Stimulated activated CD8-positive, alpha-beta memory T cell treated with anti-CD3 and anti-CD28 coated beads, Interleukin-15, amount 100 ng/mL, for 1 hour (primary cell): ENCODE measurements around the gene HBS1L.
"Not testable (repeated sequence)": the region's sequence is repeated elsewhere in the genome, so short reads cannot be mapped to it uniquely, and the experiment has no call there.

Source experiments
- DNase-seq: peaks from one replicate; pipeline ENCODE4 v3.0.0-alpha.2; 2020; ENCODE audit warnings: low read depth

Gene HBS1L

DNA sequence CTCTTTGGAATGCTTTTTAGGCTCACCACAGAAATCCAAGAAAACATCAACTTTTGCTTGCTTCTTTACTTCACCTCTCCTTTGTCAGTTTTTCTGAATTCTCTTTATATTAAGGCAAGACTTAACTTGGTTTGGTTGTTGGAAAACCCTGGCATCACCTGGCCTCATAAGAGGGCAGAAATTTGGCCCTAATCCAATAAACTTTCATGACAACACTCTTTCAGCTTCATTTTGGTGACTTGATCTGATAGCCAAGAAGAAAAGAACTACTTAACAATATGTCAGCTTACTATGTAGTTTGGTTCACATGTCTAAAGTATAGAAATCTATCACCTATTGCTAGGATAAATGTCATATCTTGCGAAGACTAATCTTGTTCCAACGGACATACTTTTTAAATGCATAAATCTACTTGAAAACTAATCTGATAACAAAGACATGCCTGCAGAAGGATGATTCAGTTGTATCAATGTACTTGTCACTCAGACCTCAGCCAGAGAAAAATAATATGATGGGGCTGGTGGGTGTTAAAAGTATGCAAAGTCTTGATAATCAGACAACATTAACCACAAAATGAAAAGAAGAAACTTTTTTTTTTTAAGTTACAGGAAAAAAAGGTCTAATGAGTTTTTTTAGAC is 19.3 kb upstream of the HBS1L start:
- no peak for DNase-seq

DNA sequence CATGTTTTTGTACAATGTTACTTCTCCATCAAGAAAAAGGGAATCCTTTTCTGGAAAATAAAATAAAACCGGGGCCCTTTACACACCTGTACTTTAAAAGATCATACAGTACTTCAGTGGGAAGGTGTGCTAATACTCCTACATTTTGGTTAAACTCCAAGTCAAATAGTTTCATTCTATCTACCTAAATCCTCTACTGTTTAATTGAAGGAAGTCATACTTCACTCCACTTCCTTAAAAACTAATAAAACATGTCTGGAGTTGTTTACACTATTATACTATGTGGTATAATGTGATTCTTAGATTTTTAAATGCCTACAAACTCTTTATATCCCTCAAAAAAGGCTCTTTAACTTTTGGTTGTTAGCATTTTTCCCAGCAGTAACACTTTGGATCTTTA is 18.6 kb upstream of the HBS1L start:
- DNase-seq, result no peak

DNA sequence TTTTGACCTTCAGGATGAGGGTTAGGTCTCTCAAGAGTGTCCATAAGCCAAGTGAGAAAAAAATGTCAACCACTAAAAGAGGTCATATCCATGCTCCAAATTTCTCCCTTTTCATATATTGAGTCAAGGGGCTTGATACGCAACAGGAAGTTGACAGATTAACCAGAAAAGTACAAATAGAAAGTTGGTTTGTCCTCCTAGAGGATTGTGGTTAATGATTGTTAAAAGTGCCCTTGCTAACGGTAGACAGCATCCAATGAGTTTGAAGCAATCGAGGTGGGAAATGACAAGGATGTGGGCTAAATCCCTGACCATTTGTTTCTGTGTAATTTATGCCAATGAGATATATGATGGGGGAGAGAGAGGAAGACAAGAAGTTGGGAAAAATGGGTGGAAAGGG is 18.1 kb upstream of the HBS1L start:
- DNase-seq, result no peak

DNA sequence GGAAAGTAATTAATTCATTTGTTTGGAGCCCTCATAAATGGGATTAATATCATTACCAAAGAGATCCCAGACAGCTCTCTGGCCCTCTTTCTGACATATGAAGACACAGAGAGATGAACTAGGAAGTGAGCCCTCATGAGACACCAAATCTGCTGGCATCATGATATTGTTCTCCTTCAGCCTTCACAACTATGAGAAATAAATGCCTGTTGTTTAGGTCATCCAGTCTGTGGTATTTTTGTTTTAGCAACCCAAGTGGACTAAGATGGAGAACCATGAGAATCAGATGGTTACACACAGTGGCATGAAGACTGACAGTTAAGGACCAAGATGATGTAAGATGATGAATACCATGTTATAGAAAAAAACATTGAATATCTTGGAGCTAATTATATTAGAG is 16.9 kb upstream of the HBS1L start:
- no peak for DNase-seq

DNA sequence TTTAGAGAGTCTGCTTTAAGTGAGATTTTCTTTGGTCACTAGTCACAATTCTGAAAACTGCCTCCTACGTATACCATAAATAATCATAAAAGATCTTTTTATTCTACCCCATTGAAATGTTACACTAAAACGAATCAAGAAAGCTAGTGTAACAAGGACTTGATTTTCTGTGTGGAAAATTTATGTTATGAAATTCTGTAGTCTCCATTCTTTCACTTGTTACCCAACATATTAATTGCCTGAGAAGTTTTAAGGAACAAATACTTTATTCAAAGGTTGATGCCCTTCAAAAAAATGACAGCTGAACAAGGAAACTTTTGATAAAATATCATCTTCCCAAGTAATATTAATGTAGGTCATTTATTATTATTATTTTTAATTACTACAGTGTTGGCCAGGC is 13.3 kb upstream of the HBS1L start:
- DNase-seq, result no peak

DNA sequence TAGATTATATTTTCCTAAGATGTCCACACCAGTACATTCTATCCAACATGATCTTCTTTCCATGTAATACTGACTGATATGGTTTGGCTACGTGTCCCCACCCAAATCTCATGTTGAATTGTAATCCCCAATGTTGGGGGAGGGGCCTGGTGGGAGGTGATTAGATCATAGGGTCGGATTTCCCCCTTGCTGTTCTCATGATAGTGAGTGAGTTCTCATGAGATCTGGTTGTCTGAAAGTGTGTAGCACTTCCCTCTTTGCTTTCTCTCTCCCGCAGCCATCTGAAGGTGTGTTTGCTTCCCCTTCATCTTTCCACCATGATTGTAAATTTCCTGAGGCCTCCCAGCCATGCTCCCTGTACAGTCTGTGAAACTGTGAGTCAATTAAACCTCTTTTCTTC is 12.2 kb upstream of the HBS1L start:
- no peak for DNase-seq

DNA sequence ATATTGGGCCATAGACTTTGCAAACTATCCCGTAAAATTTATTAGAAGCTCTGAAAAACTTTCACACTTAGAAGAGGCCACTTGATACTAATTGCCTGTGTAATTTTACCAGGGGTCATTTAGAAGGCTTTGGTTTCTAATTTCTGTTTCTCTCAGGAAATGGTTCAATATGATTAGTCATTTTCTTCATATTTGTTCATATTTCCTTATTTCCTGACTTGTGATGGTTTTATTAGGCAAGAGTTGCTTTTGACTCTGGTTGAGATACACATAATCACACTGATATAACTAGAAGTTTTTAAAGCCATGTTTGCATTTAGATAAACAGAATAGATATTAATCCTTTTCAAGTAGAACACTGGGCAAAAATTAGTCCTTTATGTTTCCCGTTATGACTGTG is 11.8 kb upstream of the HBS1L start:
- no peak for DNase-seq

DNA sequence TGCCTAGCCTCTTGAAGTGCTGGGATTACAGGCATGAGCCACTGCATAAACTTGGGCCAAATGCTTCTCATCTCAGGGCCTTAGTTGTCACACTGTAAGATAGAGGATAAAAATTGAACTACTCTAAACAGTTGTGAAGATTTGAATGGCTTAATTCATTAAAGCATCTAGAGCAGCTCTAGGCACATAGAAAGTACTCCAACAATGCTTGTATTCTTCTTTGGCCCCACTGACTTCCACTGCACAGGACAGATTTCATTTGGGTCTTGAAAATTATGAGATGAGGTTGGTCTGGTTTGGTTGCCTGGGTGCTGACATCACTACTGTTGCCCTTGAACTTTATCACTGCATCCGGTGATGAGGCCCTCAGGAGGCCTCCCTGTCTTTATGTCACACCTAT is 10.0 kb upstream of the HBS1L start:
- no peak for DNase-seq

DNA sequence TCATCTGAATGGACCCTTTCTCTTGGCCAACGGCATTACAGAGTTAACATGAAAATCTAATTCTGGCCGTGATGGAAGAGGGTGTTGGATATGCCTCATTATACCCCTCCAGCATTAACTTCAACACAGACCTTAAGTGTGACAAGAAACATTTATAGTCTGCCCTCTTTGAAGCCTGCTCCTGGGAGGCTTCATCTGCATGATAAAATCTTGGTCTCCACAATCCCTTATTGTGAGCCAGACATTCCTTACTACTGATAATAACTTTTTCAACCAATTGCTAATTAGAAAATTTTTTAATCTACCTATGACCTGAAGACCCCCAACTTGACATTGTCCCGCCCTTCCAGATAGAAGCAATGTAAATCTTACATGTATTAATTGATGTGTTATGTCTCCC is 9.3 kb upstream of the HBS1L start:
- DNase-seq, result no peak

DNA sequence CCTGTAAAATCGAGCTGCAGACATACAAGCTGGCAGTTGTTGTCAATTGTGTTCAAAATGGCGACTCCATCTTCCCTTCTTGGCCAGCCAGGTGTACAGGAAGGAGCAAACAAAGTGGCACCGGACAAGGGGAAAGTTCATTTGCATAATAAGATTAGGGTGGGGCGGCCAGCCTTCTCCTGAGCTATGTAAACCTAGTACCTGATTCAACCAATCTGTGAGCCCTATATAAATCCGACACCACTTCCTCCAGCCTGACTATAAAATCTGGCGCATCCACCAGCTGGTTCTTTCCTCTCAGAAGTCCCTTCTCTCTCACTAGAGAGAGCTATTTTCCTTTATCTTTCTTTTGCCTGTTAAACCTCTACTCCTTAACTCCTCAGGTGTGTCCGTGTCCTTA is 8.1 kb upstream of the HBS1L start:
- no peak for DNase-seq

DNA sequence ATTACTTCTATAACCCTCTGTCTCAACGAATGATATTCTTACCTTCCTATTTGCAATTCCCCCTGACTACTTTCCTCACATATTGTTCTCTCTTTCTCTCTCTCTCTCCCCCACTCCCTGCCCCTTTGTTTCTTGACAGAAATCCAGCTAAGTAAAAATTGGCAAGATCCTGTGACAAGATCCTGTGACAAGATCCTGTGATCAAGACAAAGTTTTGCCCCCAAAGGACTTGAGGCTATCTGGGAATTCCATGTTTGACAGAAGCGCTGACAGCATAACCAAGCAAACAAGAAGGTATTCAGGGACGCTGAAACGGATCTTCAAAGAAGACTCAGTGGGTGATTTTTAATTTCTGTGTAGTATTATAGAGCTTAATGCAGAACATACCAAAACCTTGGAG is 5.5 kb upstream of the HBS1L start:
- no peak for DNase-seq

DNA sequence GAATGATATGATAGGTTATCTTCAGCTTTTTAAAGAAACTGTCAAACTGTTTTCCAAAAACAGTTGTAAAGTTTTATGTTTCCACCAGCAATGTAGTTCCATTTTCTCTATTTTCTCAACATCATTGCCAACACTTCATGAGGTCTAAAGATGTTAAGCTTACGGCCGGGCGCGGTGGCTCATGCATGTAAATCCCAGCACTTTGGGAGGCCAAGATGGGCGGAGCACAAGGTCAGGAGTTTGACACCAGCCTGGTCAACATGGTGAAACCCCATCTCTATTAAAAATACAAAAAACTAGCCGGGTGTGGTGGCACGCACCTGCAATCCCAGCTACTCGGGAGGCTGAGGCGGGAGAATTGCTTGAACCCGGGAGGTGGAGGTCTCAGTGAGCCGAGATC is 3.7 kb upstream of the HBS1L start:
- DNase-seq, result not testable (repeated sequence)

DNA sequence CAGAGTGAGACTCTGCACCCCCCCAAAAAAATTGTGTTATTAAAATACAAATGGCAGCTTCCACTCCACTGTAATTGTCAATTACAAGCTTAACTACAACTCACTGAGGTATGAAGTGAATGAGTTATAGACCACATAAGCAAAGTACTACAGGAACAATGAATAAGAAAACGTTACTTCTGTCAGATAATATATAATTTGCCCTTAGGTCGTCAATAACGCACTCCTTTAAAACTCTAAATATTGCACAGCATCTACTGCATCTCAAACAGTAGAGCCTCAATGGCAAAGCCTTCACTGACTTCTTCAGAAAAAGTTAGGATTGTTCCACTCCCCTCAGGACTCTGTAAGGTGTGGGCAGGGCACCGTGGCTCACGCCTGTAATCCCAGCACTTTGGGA is 2.0 kb upstream of the HBS1L start:
- DNase-seq, result no peak

DNA sequence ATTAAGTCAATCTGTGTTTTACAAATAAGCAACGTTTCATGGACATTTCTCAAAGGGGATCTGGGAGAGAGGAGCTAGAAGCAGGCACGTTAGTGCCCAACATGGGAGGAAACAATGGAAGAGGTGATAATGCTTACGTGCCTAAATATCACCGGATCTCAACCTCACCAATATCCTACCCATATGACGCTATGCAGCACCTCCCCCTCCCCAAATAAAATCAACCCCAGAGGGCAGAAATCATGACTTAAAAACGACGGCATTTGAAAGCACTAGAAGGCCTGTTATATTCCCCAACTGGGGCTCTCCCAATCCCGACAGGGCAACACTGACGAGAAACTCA is 425 bp downstream of the HBS1L start:
- DNase-seq, result no peak

DNA sequence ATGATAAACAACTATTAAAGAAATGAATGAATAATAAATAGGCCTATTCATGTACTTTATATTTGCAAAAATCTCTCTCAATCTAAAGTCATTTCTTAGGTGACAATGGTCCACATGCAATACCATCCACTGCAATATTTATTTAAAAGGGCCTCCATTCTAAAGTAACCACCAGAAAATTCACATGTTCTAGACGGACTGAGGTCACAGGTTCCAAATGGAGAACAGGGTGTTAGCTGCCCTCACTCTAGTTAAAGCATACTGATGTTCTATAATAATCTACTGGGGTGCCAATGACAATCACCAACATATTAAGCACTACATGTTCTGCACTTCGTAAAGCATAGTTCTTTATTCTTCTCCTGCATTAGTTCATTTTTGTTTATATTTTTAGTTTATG is 1.2 kb downstream of the HBS1L start:
- DNase-seq, result no peak

DNA sequence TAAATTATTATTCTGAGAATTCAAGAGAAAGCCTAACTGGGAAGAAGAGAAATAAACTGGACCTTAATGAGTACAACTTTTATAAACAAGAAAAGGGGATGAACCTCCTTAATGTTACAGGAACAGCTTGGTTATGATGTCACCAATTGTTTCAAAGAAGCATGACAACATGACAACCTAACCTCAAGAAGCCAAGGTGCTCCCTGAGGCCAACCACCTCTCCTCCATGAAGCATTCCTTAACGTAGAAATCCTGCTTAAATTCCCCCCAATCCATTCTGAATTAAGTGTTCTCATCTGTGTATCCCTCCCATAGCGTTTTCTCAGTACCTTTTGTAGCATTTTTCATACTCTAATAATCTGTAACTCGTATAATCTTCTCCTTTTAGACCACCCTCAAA is 1.7 kb downstream of the HBS1L start:
- no peak for DNase-seq

DNA sequence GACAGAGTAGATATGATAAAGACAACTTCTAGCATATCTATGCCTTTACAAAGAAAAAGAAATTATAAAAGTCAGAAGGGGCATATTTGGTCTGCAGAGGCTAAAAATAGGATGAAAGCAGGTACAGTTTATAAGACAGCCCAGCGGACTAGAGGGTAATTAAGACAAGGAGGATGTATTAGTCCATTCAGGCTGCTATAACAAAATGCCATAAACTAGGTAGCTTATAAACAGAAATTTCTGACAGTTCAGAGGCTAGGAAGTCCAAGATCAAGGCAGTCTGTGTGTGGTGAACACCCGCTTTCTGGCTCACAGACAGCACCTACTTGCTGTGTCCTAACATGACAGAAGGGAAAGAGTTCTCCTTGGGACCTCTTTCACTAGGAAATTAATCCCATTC is 5.7 kb downstream of the HBS1L start:
- DNase-seq, result no peak

DNA sequence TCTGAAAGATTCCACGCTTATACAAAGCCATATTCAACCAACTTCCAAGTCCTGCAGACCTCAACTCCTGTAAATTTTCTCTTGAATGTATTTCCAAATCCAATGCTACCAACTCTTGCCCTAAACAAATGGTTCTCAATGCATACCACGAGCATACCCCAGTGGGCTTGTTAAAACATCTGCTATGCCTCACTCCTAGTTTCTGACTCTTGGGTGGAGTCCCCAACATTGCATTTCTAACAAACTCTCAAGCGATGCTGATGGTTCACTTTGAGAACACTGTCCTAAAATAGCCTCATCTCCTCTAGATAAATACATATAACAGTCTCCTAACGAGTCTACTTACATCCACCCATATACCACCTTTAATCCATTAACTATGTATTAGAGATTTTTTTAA is 7.3 kb downstream of the HBS1L start:
- DNase-seq, result no peak

DNA sequence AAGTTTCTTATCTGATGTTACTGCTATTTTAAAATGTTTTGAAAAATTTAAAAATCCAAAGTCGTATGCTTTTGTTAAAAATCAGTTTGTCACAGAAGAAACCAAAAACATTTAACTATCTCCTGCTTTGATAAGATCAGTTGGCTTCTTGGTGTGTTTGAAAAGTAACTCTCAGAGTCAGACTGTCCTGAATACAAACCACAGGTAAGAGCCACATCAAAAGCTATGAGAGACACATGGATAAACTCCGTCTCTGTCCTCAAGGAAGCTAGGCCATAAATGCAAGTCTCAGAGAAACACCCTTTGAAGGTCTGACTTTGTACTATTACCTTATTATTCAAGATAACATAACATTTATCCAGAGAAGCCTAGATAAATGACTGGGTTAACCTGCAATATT is 7.7 kb downstream of the HBS1L start:
- no peak for DNase-seq

DNA sequence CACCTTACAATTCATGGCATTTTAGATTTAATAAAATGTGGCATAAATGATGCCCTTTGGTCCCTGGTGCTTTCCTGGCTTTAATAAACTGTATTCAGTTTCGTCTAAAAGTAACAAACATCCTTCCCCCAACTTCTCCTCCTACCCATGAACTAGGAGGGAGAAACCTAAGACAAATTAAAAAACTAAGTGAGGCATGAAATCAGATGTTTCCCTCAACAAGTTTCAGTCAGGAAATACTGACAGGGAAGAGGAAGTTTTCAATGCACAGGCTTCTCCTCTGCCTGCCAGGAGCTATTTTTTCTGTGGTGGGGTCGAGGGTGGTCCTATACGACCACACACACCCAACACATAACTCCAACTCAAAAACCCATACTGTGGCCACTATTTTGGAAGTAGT is 10.0 kb downstream of the HBS1L start:
- DNase-seq, result no peak

DNA sequence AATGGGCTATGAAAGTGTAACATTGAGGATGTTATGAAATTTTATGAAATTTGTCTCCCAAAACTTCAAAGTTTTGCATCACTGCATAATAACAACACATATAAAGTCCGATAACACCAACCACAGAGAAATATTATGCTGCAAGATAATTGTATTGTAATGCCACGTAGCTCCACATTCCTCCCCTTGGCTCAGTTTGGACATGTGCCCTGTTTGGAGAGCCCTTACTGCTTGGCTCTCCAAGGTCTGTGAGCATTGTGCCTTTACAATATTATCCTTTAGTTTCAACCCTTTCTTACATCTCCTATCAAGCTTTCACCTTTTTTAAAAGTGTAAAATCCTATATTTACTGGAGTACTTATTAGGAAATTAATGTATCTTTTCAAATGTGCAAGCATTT is 10.8 kb downstream of the HBS1L start:
- no peak for DNase-seq

DNA sequence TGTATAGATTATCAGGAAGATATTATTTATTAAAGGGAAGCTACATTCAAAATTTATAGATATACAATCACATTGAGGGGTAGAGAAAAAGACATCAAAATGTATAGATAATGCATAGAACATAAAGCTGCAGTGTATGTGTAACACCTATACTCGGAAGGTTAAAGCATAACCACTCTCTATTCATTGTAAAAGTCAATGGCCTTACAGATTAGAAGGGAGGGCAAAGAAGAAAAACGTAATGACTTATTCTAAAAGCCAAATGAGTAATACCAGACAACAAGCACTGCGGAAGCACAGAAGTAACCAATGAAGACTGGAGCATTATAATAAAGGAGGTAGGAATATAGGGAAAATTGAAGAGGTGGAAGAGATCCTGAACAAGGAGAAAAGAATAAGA is 11.3 kb downstream of the HBS1L start:
- no peak for DNase-seq

DNA sequence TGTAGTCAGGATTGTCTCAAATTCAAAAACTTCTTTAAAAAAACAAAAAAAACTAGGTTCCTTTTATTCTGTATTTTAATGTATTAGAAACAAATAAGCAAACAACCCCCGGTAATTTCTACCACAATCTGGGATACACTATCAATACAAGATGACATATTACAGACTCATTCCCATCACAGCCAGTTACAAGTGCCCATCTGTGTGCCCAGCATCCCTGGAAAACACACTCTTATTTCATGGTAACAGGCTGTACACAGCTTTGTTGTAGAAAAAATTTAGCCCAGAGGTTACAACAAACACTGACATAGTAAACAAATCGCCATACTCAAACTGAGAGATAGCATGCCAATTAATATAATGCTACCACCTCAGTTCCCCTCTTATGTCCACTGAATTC is 16.3 kb downstream of the HBS1L start:
- no peak for DNase-seq

DNA sequence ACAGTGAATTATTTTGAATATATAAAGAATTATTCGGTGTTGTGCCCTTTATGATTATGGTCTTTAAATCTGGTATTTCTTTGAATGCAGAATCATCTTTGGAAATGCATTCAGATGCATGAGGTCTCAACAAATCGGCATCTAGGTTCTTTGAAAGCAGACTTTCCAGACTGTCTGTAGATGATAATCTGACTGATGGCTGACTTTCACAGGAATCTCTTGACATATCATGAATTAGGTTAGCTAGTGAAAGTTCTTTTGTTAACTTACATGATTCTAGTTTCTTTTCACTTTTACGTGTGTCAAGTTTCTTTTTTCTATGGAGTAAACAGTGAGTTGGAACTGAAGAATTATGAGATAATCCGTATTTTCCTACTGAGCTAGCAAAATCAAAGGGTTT is 17.1 kb downstream of the HBS1L start:
- DNase-seq, result no peak

DNA sequence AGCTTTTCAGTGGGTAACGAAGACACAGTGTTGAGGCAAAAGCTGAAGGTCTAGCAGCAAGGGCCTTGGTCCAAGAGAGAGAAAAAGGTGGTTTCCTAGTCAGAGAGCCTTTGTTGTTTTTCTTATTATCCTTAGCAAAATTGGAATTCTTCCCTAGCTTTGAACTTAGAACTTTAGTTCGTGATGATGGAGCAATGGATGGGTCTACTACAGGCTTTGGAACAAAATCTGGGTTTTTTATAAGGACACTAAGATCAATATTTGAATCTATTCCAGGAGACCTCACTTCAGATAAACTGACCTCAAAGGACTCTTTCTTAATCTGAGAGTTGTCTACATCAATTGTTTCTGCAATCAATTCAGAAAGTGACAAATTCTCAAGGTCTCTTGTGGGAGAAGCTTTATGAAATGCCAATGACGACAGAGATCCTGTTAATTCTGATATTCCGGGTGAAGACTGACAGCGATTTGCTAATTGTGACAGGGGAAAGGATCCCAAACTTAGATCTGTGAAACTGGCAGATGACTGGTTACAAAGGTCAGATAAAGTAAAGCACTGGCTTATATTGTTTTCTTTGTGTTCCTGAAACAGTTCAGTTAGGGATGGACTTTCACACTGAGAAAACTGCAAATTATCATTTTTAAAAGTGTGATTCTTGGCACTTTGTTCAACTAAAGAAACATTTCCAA is 17.7 kb downstream of the HBS1L start:
- no peak for DNase-seq
